KMS-11 (cell line): ENCODE measurements around the gene ANO8.

Source experiments
- H2AFZ ChIP-seq: fragments of 200-600 bp; sonication (generic); 2 replicates; pipeline ENCODE4 v1.6.1; 2016; ENCODE audit warnings: antibody characterized with exemption, mixed run types, low read depth
- H3K27ac ChIP-seq: fragments of 200-600 bp; sonication (generic); 2 replicates; pipeline ENCODE4 v1.6.1; 2016; ENCODE audit warnings: mild to moderate bottlenecking, mixed run types
- H3K27me3 ChIP-seq: fragments of 200-600 bp; sonication (generic); 2 replicates; pipeline ENCODE4 v1.6.1; 2017; ENCODE audit warnings: mild to moderate bottlenecking, low read depth, mixed run types, moderate library complexity; ENCODE audit not compliant: insufficient read depth
- H3K36me3 ChIP-seq: fragments of 200-600 bp; sonication (generic); 2 replicates; pipeline ENCODE4 v1.6.1; 2017; ENCODE audit warnings: mild to moderate bottlenecking, mixed run types; ENCODE audit not compliant: insufficient read depth
- H3K4me1 ChIP-seq: fragments of 200-600 bp; sonication (generic); 2 replicates; pipeline ENCODE4 v1.6.1; 2016; ENCODE audit warnings: mild to moderate bottlenecking, low read depth, mixed run types; ENCODE audit not compliant: poor library complexity, severe bottlenecking
- H3K4me2 ChIP-seq: fragments of 200-600 bp; sonication (generic); 2 replicates; pipeline ENCODE4 v1.7.0; 2016; ENCODE audit warnings: mild to moderate bottlenecking, mixed run types
- H3K4me3 ChIP-seq: fragments of 200-600 bp; sonication (generic); IDR thresholded peaks from 2 replicates; pipeline ENCODE4 v1.6.1; 2017; ENCODE audit warnings: low read depth, low read length, mixed read lengths; ENCODE audit not compliant: insufficient read depth
- H3K79me2 ChIP-seq: fragments of 200-600 bp; sonication (generic); 2 replicates; pipeline ENCODE4 v1.6.1; 2016; ENCODE audit warnings: low read depth, mixed run types; ENCODE audit not compliant: insufficient read depth
- H3K9ac ChIP-seq: fragments of 200-600 bp; sonication (generic); 2 replicates; pipeline ENCODE4 v1.6.1; 2016; ENCODE audit warnings: mild to moderate bottlenecking, mixed run types
- H4K20me1 ChIP-seq: fragments of 200-600 bp; sonication (generic); 2 replicates; pipeline ENCODE4 v1.6.1; 2016; ENCODE audit warnings: mild to moderate bottlenecking, mixed run types; ENCODE audit not compliant: insufficient read depth
- TF ChIP-seq, protein P1 (sequence below): fragments of 200-600 bp; sonication (generic); conservative IDR thresholded peaks from 2 replicates; pipeline ENCODE4 v1.6.1; 2017; ENCODE audit warnings: low read depth, mild to moderate bottlenecking, antibody characterized with exemption, low read length, moderate library complexity, mixed read lengths

The ANO8 gene

DNA sequence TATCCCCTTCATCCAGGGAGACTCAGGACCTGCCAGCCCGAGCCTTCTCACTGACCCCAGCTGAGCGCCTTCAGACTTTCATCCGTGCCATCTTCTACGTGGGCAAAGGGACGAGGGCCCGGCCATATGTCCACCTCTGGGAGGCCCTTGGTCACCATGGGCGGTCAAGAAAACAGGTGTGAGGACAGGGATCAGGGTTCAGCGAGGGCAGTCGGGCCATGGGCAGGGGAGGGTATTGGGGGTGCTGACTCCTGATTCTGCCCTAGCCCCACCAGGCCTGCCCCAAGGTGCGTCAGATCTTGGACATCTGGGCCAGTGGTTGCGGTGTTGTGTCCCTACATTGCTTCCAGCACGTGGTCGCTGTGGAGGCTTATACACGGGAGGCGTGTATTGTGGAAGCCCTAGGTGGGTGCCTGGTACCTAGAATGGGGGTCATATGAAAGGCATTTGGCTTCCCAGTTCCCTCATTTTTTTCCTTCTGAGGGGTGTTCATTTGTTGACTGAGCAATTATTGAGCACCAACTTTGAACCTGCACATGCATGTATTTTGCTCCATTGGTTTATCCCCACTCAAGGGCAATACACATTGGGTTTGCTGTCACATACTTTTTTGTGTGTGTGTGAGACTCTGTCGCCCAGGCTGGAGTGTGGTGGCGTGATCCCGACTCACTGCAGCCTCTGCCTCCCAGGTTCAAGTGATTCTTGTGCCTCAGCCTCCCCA lies 49.1 kb downstream of the ANO8 start:
- H4K20me1 ChIP-seq = no peaks in the 10 kb centered on the region
- H3K9ac ChIP-seq = no peak overlapping the region
- H3K4me2 ChIP-seq = no peak overlapping the region
- H3K36me3 ChIP-seq = no peaks in the 10 kb centered on the region
- no peak overlapping the region for H2AFZ ChIP-seq
- H3K27me3 ChIP-seq = 0 out of 2 replicates have a peak, but pooled peaks cover 6% of the 10 kb centered on the region
- TF ChIP-seq, protein P1, sequence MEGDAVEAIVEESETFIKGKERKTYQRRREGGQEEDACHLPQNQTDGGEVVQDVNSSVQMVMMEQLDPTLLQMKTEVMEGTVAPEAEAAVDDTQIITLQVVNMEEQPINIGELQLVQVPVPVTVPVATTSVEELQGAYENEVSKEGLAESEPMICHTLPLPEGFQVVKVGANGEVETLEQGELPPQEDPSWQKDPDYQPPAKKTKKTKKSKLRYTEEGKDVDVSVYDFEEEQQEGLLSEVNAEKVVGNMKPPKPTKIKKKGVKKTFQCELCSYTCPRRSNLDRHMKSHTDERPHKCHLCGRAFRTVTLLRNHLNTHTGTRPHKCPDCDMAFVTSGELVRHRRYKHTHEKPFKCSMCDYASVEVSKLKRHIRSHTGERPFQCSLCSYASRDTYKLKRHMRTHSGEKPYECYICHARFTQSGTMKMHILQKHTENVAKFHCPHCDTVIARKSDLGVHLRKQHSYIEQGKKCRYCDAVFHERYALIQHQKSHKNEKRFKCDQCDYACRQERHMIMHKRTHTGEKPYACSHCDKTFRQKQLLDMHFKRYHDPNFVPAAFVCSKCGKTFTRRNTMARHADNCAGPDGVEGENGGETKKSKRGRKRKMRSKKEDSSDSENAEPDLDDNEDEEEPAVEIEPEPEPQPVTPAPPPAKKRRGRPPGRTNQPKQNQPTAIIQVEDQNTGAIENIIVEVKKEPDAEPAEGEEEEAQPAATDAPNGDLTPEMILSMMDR = no peak
- H3K4me3 ChIP-seq = no peak overlapping the region
- peaks cover 6% of the 10 kb centered on the region for H3K4me1 ChIP-seq
- no peaks in the 10 kb centered on the region for H3K79me2 ChIP-seq
- H3K27ac ChIP-seq = no peak overlapping the region

DNA sequence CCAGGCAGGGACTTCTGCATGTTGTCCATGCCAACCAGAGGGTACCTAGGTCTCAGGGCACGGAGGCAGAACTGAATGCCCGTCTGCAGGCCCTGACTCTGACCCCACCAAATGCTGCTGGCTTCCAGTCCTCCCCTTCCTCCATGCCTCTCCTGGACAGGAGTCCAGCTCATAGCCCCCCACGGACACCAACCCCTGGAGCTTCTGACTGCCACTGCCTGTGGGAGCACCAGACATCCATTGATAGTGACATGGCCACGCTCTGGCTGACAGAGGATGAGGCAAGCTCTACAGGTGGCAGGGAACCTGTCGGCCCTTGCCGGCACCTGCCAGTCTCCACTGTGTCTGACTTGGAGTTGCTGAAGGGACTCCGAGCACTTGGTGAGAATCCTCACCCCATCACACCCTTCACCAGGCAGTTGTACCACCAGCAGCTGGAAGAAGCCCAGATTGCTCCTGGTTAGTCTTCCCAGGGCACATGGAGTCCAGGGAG lies 51.1 kb downstream of the ANO8 start:
- H3K4me3 ChIP-seq = no peak overlapping the region
- H3K27me3 ChIP-seq = 0 out of 2 replicates have a peak, but pooled peaks cover 6% of the 10 kb centered on the region
- TF ChIP-seq, protein P1 = no peak
- no peak overlapping the region for H3K27ac ChIP-seq
- no peak overlapping the region for H3K4me2 ChIP-seq
- no peak overlapping the region for H3K9ac ChIP-seq
- no peak overlapping the region for H2AFZ ChIP-seq
- H3K36me3 ChIP-seq = no peaks in the 10 kb centered on the region
- no peaks in the 10 kb centered on the region for H3K79me2 ChIP-seq
- no peaks in the 10 kb centered on the region for H4K20me1 ChIP-seq
- H3K4me1 ChIP-seq = peaks cover 6% of the 10 kb centered on the region

DNA sequence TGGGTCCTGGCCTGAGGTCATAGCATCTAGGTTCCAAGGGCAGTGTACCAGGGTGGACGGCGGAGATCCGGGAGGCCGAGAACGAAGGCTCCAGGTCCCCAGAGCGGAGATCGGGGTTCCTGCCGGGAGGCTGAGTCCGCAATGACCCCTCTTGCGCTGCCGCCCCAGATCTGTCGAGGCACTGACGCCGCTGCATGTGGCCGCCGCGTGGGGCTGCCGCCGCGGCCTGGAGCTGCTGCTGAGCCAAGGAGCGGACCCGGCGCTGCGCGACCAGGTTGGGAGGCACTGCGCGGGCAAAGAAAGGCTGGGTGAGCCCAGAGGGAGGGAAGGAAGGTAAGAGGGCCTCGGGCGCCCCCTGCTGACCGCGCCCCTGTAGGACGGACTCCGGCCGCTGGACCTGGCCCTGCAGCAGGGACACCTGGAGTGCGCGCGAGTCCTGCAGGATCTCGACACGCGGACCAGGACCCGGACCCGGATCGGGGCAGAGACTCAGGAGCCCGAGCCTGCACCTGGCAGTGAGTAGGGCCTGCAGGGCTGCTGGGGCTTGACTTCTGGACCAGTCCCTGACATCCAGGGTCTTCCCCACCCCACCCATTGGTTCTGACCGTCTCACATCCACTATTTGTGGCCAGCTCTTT lies 52.0 kb downstream of the ANO8 start:
- Histone ChIP-seq H3K9ac (peak overlapping the region; percentile 61; the same call in 1 of the 2 replicates), H3K27ac (peak overlapping the region; percentile 32; the same call in 1 of the 2 replicates), H3K4me3 (no peak overlapping the region), H3K36me3 (no peaks in the 10 kb centered on the region), H3K4me2 (peak overlapping the region; percentile 40), H2AFZ (peak overlapping the region; percentile 37; the same call in 1 of the 2 replicates), H4K20me1 (no peaks in the 10 kb centered on the region), H3K79me2 (no peaks in the 10 kb centered on the region), H3K4me1 (peaks cover 6% of the 10 kb centered on the region), H3K27me3 (no peaks in the 10 kb centered on the region)
- TF ChIP-seq, protein P1 = peak; percentile 83

DNA sequence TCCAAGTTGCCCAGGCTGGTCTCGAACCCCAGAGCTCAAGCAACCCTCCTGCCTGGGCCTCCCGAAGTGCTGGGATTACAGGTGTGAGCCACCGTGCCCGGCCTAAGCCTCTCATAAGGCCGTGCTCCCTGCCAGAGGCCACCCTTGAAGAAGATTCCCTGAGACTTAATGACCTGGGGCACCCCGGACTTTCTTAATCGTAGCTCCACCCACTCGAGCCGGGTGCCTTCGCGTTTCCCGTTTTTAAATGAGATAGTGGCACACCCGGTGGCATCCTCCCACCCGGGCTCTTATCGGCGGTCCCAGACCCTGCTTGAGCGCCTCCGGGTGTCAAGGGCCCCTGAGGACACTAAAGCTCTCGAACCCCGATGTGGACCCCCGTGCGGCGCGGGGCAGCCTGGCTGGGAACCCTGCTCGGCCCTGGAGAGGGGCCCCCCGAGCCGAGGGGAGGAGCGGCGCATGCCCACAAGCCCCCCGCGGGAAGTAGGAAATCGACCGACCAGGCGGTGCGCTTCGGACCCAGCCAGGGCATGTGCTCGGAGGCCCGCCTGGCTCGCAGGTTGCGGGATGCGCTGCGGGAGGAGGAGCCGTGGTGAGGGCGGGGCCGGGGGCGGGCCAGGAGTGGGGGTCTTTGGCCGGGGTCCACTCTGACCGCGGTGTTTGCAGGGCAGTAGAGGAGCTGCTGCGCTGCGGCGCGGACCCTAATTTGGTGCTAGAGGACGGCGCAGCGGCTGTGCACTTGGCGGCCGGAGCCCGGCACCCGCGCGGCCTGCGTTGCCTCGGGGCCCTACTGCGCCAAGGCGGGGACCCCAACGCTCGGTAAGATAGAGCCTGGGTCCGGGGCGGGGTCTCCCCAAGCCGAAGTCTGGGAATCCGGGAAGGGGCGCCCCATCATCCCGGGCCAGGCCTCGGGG lies 53.0 kb downstream of the ANO8 start, which contains the start of gene ANKLE1:
Gene ANKLE1 (plus strand): TSS at position 511 of the 914 bp plus-strand sequence. CDS start 20 bp downstream, at position 531.
- H3K27ac ChIP-seq = peak within 1 kb of the TSS; percentile 32; the same call in 1 of the 2 replicates
- peak within 1 kb of the TSS; percentile 61; the same call in 1 of the 2 replicates for H3K9ac ChIP-seq
- peaks cover 6% of the 10 kb centered on the region for H3K4me1 ChIP-seq
- TF ChIP-seq, protein P1 = no peak
- no peaks in the 10 kb centered on the region for H3K36me3 ChIP-seq
- H2AFZ ChIP-seq = peak within 1 kb of the TSS; percentile 37; the same call in 1 of the 2 replicates
- H3K79me2 ChIP-seq = no peaks in the 10 kb centered on the region
- H3K27me3 ChIP-seq = no peaks in the 10 kb centered on the region
- H4K20me1 ChIP-seq = no peaks in the 10 kb centered on the region
- H3K4me2 ChIP-seq = peak within 1 kb of the TSS; percentile 40
- H3K4me3 ChIP-seq = no peak within 1 kb of the TSS
